Keratinocyte (primary cell): ENCODE measurements around the gene MRPL12. TPM values are rescaled to one million over a fixed set of nuclear protein-coding genes. Genes with fewer than 3 reads are reported as not detected.

Experiments
- DNase-seq: peaks from one replicate; pipeline ENCODE4 v3.0.0-alpha.2; 2011; ENCODE audit warnings: low read depth, missing footprints, low spot score
- FAIRE-seq: peaks from 2 replicates; lab custom pipeline; 2011; peaks lifted over from hg19 to GRCh38; lab: Jason Lieb, UNC
- H2AFZ ChIP-seq: 2 replicates; pipeline ENCODE4 v1.6.0; 2012; ENCODE audit warnings: low read length, control low read depth, inconsistent platforms; ENCODE audit not compliant: control insufficient read depth
- H3K27ac ChIP-seq: 2 replicates; pipeline ENCODE4 v1.5.1; 2011; ENCODE audit warnings: low read length; ENCODE audit not compliant: control insufficient read depth, insufficient read depth
- H3K27me3 ChIP-seq: 3 replicates; pipeline ENCODE4 v1.6.0; 2011; ENCODE audit warnings: low read length; ENCODE audit not compliant: control insufficient read depth, insufficient read depth; ENCODE audit errors: extremely low read depth
- H3K36me3 ChIP-seq, 2 experiments: 2 replicates in 1 of 2; 3 replicates in 1 of 2; pipeline ENCODE4 v1.5.1; 2011; ENCODE audit warnings: low read length in 2 of 2, mild to moderate bottlenecking in 1 of 2; ENCODE audit not compliant: control insufficient read depth in 2 of 2, insufficient read depth in 2 of 2; ENCODE audit errors: extremely low read depth in 1 of 2
- H3K4me1 ChIP-seq: 3 replicates; pipeline ENCODE4 v1.5.1; 2011; ENCODE audit warnings: low read length; ENCODE audit not compliant: control insufficient read depth, insufficient read depth; ENCODE audit errors: extremely low read depth
- H3K4me2 ChIP-seq: 3 replicates; pipeline ENCODE4 v1.6.0; 2011; ENCODE audit warnings: low read depth, low read length; ENCODE audit not compliant: control insufficient read depth, insufficient read depth; ENCODE audit errors: extremely low read depth
- H3K4me3 ChIP-seq, 3 experiments: fragments of 200-600 bp in 1 of 3; sonication (generic) in 1 of 3; 2 replicates in 2 of 3; 3 replicates in 1 of 3; pipeline ENCODE4 v1.5.1; 2011 to 2016; ENCODE audit warnings: low read length in 3 of 3, mild to moderate bottlenecking in 3 of 3, control low read depth in 2 of 3, inconsistent platforms in 1 of 3, low read depth in 1 of 3, mixed read lengths in 1 of 3, mixed run types in 1 of 3, moderate library complexity in 1 of 3; ENCODE audit not compliant: control insufficient read depth in 2 of 3, insufficient read depth in 2 of 3; ENCODE audit errors: extremely low read depth in 1 of 3
- H3K79me2 ChIP-seq: 2 replicates; pipeline ENCODE4 v1.6.0; 2012; ENCODE audit warnings: low read length; ENCODE audit not compliant: control insufficient read depth, insufficient read depth
- H3K9ac ChIP-seq: 3 replicates; pipeline ENCODE4 v1.6.0; 2011; ENCODE audit warnings: low read length; ENCODE audit not compliant: control insufficient read depth, insufficient read depth; ENCODE audit errors: extremely low read depth
- H3K9me1 ChIP-seq: 3 replicates; pipeline ENCODE4 v1.6.0; 2011; ENCODE audit warnings: low read length; ENCODE audit not compliant: control insufficient read depth, insufficient read depth; ENCODE audit errors: extremely low read depth
- H3K9me3 ChIP-seq: 2 replicates; pipeline ENCODE4 v1.5.1; 2012; ENCODE audit warnings: low read depth, low read length; ENCODE audit not compliant: control insufficient read depth
- H4K20me1 ChIP-seq: 3 replicates; pipeline ENCODE4 v1.6.0; 2011; ENCODE audit warnings: low read length; ENCODE audit not compliant: control insufficient read depth, insufficient read depth; ENCODE audit errors: extremely low read depth
- EZH2 ChIP-seq: IDR thresholded peaks from one replicate; pipeline ENCODE4 v1.6.1; 2012; ENCODE audit warnings: inconsistent platforms, mild to moderate bottlenecking, low read length, moderate library complexity
- dilution Hi-C: fragments of 300-500 bp; cut with MboI; formaldehyde crosslinking; loops from one replicate; pipeline ENCODE4 v1.7.0; 2020; ENCODE audit warnings: low sequenced_read_pairs; ENCODE audit not compliant: extremely low pct_ligation_motif_present
- polyA plus RNA-seq, 5 experiments: library from polyadenylated mRNA; depleted of rRNA in 3 of 5; stranded (reverse) in 3 of 5; stranded (forward) in 1 of 5; unstranded in 1 of 5; fragments of >200 nt; gene quantifications; 1 replicate in 1 of 5; 2 replicates in 3 of 5; 3 replicates in 1 of 5; pipeline versions ENCODE4 v1.2.1 to v1.2.3, GENCODE V29; 2011 to 2012; ENCODE audit warnings: missing spikeins in 2 of 5, low read depth in 1 of 5, low replicate concordance in 1 of 5
- TF ChIP-seq, protein P1 (sequence below), 3 experiments: IDR thresholded peaks in 1 of 3; conservative IDR thresholded peaks in 1 of 3; optimal IDR thresholded peaks in 1 of 3; 2 replicates in 2 of 3; 3 replicates in 1 of 3; pipeline versions ENCODE3 to v1.5.1; 2011; ENCODE audit warnings: low read length in 3 of 3, mild to moderate bottlenecking in 3 of 3, moderate library complexity in 2 of 3, control low read depth in 1 of 3, inconsistent platforms in 1 of 3; ENCODE audit not compliant: insufficient read depth in 2 of 3; ENCODE audit errors: extremely low read depth in 1 of 3

Gene MRPL12
- polyA plus RNA-seq, 1 donor (not counting 4 experiments of a cell fraction or from before 2014, with no cell fraction given): 78.5 TPM

- Histone ChIP-seq H3K9me1 (no peaks in the 10 kb centered on the region), H3K36me3 (no peaks in the 10 kb centered on the region), H3K9ac (no peak overlapping the region), H3K4me3 (no peak overlapping the region), H3K9me3 (no peaks in the 10 kb centered on the region), H3K27me3 (no peaks in the 10 kb centered on the region), H3K79me2 (no peaks in the 10 kb centered on the region), H3K4me2 (no peak overlapping the region), H3K4me1 (peaks cover 9% of the 10 kb centered on the region), H4K20me1 (no peaks in the 10 kb centered on the region), H2AFZ (no peak overlapping the region), H3K27ac (no peak overlapping the region)
- DNase-seq (no peak), FAIRE-seq (no peak)
- TF ChIP-seq, protein P1, sequence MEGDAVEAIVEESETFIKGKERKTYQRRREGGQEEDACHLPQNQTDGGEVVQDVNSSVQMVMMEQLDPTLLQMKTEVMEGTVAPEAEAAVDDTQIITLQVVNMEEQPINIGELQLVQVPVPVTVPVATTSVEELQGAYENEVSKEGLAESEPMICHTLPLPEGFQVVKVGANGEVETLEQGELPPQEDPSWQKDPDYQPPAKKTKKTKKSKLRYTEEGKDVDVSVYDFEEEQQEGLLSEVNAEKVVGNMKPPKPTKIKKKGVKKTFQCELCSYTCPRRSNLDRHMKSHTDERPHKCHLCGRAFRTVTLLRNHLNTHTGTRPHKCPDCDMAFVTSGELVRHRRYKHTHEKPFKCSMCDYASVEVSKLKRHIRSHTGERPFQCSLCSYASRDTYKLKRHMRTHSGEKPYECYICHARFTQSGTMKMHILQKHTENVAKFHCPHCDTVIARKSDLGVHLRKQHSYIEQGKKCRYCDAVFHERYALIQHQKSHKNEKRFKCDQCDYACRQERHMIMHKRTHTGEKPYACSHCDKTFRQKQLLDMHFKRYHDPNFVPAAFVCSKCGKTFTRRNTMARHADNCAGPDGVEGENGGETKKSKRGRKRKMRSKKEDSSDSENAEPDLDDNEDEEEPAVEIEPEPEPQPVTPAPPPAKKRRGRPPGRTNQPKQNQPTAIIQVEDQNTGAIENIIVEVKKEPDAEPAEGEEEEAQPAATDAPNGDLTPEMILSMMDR (optimal IDR thresholded peaks at IDR 0.05 in 1 of 3, IDR thresholded peaks at IDR 0.05 in 1 of 3, conservative IDR thresholded peaks at IDR 0.05 in 1 of 3; ENCODE audit: extremely low read depth in 1 of 3, insufficient read depth in 2 of 3, low read length in 3 of 3): no peak
- no peak for TF ChIP-seq EZH2
- dilution Hi-C loops: no loop called here
Observed at GRCh38 chr17:81740395-81740961, 37.3 kb downstream of the MRPL12 start.

DNA sequence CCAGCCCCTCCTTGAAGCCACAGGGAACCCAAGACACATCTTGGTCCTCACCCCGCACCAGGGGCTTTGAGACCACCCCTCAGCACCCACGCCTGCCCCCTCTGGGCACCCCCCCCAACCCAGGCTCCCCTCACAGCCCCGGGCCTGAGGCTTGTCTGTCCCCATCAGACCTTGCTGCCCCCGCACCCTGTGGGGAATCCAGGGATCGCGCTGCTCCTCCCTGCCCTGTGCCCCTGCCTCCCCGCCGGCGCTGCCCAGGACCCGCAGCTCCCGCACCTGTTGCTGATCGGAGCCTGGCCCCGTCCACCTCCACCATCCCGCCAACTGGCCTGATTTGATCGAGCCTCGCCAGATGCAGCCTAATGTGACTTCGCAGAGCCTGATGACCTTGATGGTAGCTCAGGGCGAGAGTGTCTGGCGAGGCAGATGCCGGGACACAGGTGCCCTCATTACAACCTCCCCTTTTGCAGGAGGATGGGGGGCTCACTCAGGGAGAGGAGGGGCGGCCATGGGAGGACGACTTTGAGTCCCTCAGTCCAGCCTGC lies 38.0 kb downstream of the MRPL12 start:
- no peak for FAIRE-seq
- Histone ChIP-seq H3K4me1 (peaks cover 3% of the 10 kb centered on the region), H3K36me3 (no peaks in the 10 kb centered on the region), H3K9ac (no peak overlapping the region), H2AFZ (no peak overlapping the region), H3K4me3 (no peak overlapping the region), H3K27ac (no peak overlapping the region), H3K79me2 (no peaks in the 10 kb centered on the region), H4K20me1 (no peaks in the 10 kb centered on the region), H3K4me2 (no peak overlapping the region), H3K27me3 (no peaks in the 10 kb centered on the region), H3K9me1 (no peaks in the 10 kb centered on the region), H3K9me3 (no peaks in the 10 kb centered on the region)
- TF ChIP-seq, protein P1 (optimal IDR thresholded peaks at IDR 0.05 in 1 of 3, IDR thresholded peaks at IDR 0.05 in 1 of 3, conservative IDR thresholded peaks at IDR 0.05 in 1 of 3; ENCODE audit: extremely low read depth in 1 of 3, insufficient read depth in 2 of 3, low read length in 3 of 3): no peak
- no peak for TF ChIP-seq EZH2
- dilution Hi-C loops: no loop called here
- no peak for DNase-seq
